Upper lobe of left lung (tissue), 6 donors: Measurements from ENCODE around the gene BMP8B. TPM values are rescaled to one million over a fixed set of nuclear protein-coding genes. Genes with fewer than 3 reads are reported as not detected.
"Not testable (repeated sequence)": the region's sequence is repeated elsewhere in the genome, so short reads cannot be mapped to it uniquely, and the experiment has no call there.

ENCODE experiments used
- ATAC-seq, 2 donors: fragments of 200-7000 bp; cut with Tn5 transposase; one replicate each; pipeline ENCODE4 v1.9.1; 2022; ENCODE audit warnings: mild to moderate bottlenecking in 2 of 2, moderate library complexity in 2 of 2; ENCODE audit not compliant: low FRiP score in 2 of 2
- DNase-seq, 2 donors: peaks; one replicate each; pipeline ENCODE4 v3.0.0-alpha.2; 2019 to 2020
- H3K27ac ChIP-seq, 4 donors: fragments of 200-600 bp; sonication (generic); one replicate each; pipeline ENCODE4 v1.5.1; 2016 to 2019
- H3K27me3 ChIP-seq, 4 donors: fragments of 200-600 bp; sonication (generic); one replicate each; pipeline ENCODE4 v1.5.1; 2017 to 2019
- H3K36me3 ChIP-seq, 4 donors: fragments of 200-600 bp; sonication (generic); one replicate each; pipeline ENCODE4 v1.5.1; 2016 to 2019
- H3K4me1 ChIP-seq, 4 donors: fragments of 200-600 bp; sonication (generic); one replicate each; pipeline ENCODE4 v1.5.1; 2018 to 2019
- H3K4me3 ChIP-seq, 4 donors: fragments of 200-600 bp; sonication (generic); one replicate each; pipeline ENCODE4 v1.5.1; 2017 to 2019; ENCODE audit warnings: mild to moderate bottlenecking in 2 of 4, moderate library complexity in 1 of 4
- H3K9me3 ChIP-seq, 4 donors: fragments of 200-600 bp; sonication (generic); one replicate each; pipeline ENCODE4 v1.5.1; 2018 to 2019
- CTCF ChIP-seq, 6 experiments: fragments of 450-650 bp in 4 of 6; fragments of 200-600 bp in 2 of 6; sonication (generic) in 2 of 6; IDR thresholded peaks; one replicate each; pipeline ENCODE4 v1.5.1; 2016 to 2019; ENCODE audit warnings: antibody characterized with exemption in 6 of 6
- EP300 ChIP-seq, 4 donors: sonication (generic); formaldehyde crosslinking; IDR thresholded peaks; one replicate each; pipeline ENCODE4 v1.5.1; 2017; ENCODE audit warnings: antibody characterized with exemption in 4 of 4, control low read depth in 2 of 4
- POLR2A ChIP-seq, 4 donors: fragments of 450-650 bp; IDR thresholded peaks; one replicate each; pipeline ENCODE4 v1.5.1; 2016 to 2017; ENCODE audit warnings: antibody characterized with exemption in 4 of 4, mild to moderate bottlenecking in 2 of 4
- POLR2AphosphoS5 ChIP-seq, 2 donors: sonication (generic); formaldehyde crosslinking; IDR thresholded peaks; one replicate each; pipeline ENCODE4 v1.5.1; 2017; ENCODE audit warnings: antibody characterized with exemption in 2 of 2
- WGBS, 2 donors: methylation state at CpG; one replicate each; pipeline ENCODE4 v1.1.5; 2017 to 2018; 5-methylcytosine and 5-hydroxymethylcytosine counted together
- total RNA-seq, 6 donors: library from RNA; depleted of rRNA in 4 of 6; stranded (reverse); fragments of >200 nt in 4 of 6; gene quantifications; one replicate each; pipeline versions ENCODE4 v1.1.0 to v1.2.1, GENCODE V29; 2016 to 2021
- donor health status: DM: no; HTN: no; CAD: no; lungs with moderate emphysema.
- donor health status: DM: no; HTN: yes; CAD: no; lungs with severe emphysema.

BMP8B gene
- total RNA-seq, 6 donors from 2014 or later: 1.2 to 5.2 (median 2.3) TPM

DNA sequence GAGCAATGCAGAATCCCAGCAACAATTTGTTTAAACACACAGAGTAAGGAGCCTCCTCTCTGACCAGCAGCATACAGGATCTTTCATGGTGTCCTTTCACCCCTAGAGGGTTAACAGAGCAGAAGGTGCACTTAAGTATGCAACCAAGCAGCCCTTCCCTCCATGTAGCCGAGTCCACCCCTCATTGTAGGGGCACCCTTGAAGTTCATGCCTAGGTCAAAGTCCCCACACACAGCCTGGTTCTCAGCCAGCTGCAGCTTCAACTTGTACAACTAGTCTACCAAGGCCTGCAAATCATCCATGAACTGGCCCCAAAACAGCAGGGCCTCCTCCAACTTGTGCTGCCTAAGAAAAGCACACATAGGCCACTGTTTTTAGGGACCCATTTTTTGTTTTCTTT, 7.0 kb upstream of the BMP8B start:
- Histone ChIP-seq H3K4me1 (peaks cover 0 to 14% (median 0%) of the 10 kb centered on the region in 4 donors), H3K27ac (no peak overlapping the region), H3K36me3 (no peaks in the 10 kb centered on the region), H3K4me3 (no peak overlapping the region), H3K27me3 (no peaks in the 10 kb centered on the region), H3K9me3 (no peaks in the 10 kb centered on the region)
- DNase-seq: no peak
- WGBS, 2 donors: 43 to 71% methylated on average over 1 of the region's 1 CpG
- TF ChIP-seq EP300 (IDR thresholded peaks at IDR 0.05): no peak
- TF ChIP-seq CTCF (IDR thresholded peaks at IDR 0.05): no peak
- TF ChIP-seq POLR2A (IDR thresholded peaks at IDR 0.05): no peak
- TF ChIP-seq POLR2AphosphoS5 (IDR thresholded peaks at IDR 0.05): no peak
- ATAC-seq: no peak

GRCh38 chr1:39791838-39792237, 3.2 kb upstream of the BMP8B start:
- Histone ChIP-seq H3K27me3 (peaks cover 0 to 20% (median 2%) of the 10 kb centered on the region in 4 donors), H3K9me3 (no peaks in the 10 kb centered on the region), H3K27ac (no peak overlapping the region), H3K36me3 (no peaks in the 10 kb centered on the region), H3K4me3 (no peak overlapping the region), H3K4me1 (peaks cover 4 to 30% (median 10%) of the 10 kb centered on the region in 4 donors)
- no peak for ATAC-seq
- no peak for DNase-seq
- WGBS, 2 donors: 91 to 96% methylated on average over 2 of the region's 2 CpGs
- no peak for TF ChIP-seq CTCF (IDR thresholded peaks at IDR 0.05)
- TF ChIP-seq POLR2AphosphoS5 (IDR thresholded peaks at IDR 0.05): no peak
- TF ChIP-seq POLR2A (IDR thresholded peaks at IDR 0.05): no peak
- no peak for TF ChIP-seq EP300 (IDR thresholded peaks at IDR 0.05)

GRCh38 chr1:39789571-39790110, 976 bp upstream of the BMP8B start:
- WGBS, 2 donors: 64 to 65% methylated on average over 9 to 15 of the region's 15 CpGs
- H3K4me3 ChIP-seq: peak overlapping the region; percentile 27 to 74 (median 68)
- ATAC-seq (no peak), DNase-seq (no peak)
- TF ChIP-seq CTCF (IDR thresholded peaks at IDR 0.05): no peak
- no peak for TF ChIP-seq EP300 (IDR thresholded peaks at IDR 0.05)
- no peak for TF ChIP-seq POLR2A (IDR thresholded peaks at IDR 0.05)
- TF ChIP-seq POLR2AphosphoS5 (IDR thresholded peaks at IDR 0.05): no peak
- peaks cover 0 to 20% (median 2%) of the 10 kb centered on the region in 4 donors for H3K27me3 ChIP-seq
- H3K36me3 ChIP-seq: no peaks in the 10 kb centered on the region
- H3K27ac ChIP-seq: peak overlapping the region in 3 of 4 donors; percentile 39 to 68 (median 48)
- no peaks in the 10 kb centered on the region for H3K9me3 ChIP-seq
- peaks cover 4 to 30% (median 10%) of the 10 kb centered on the region in 4 donors for H3K4me1 ChIP-seq

GRCh38 chr1:39788426-39788757, 273 bp downstream of the BMP8B start:
- ATAC-seq (peak in 1 of 2 donors; percentile 4), DNase-seq (no peak)
- peaks cover 0 to 20% (median 2%) of the 10 kb centered on the region in 4 donors for H3K27me3 ChIP-seq
- H3K27ac ChIP-seq: peak overlapping the region in 1 of 4 donors; percentile 68
- TF ChIP-seq CTCF (IDR thresholded peaks at IDR 0.05) (no peak), POLR2AphosphoS5 (IDR thresholded peaks at IDR 0.05) (no peak), EP300 (IDR thresholded peaks at IDR 0.05) (no peak), POLR2A (IDR thresholded peaks at IDR 0.05) (no peak)
- no CpG with 5 or more reads among the region's 51 CpGs for WGBS, 2 donors
- peaks cover 4 to 30% (median 10%) of the 10 kb centered on the region in 4 donors for H3K4me1 ChIP-seq
- H3K4me3 ChIP-seq: peak overlapping the region in 3 of 4 donors; percentile 67 to 74 (median 69)
- no peaks in the 10 kb centered on the region for H3K9me3 ChIP-seq
- no peaks in the 10 kb centered on the region for H3K36me3 ChIP-seq

GRCh38 chr1:39787964-39788363, 701 bp downstream of the BMP8B start:
- Histone ChIP-seq H3K4me3 (peak overlapping the region in 3 of 4 donors; percentile 67 to 74 (median 69)), H3K27me3 (peaks cover 0 to 20% (median 2%) of the 10 kb centered on the region in 4 donors), H3K4me1 (peaks cover 4 to 30% (median 10%) of the 10 kb centered on the region in 4 donors)
- peak in 1 of 2 donors; percentile 86 for DNase-seq
- H3K27ac ChIP-seq, ATAC-seq, H3K36me3 ChIP-seq, H3K9me3 ChIP-seq: not testable (repeated sequence)
- WGBS, 2 donors: 36% methylated on average over 14 of the region's 55 CpGs; no CpG with 5 or more reads in 1 of the 2 donors
